GM10266 (cell line): Measurements from ENCODE around the gene BOLL.

Source experiments
- DNase-seq: peaks from one replicate; pipeline ENCODE4 v3.0.0; 2012; ENCODE audit errors: extremely low spot score
- CTCF ChIP-seq: IDR thresholded peaks from 2 replicates; pipeline ENCODE4 v1.5.1; 2012; ENCODE audit warnings: mild to moderate bottlenecking, low read depth; ENCODE audit not compliant: control insufficient read depth, insufficient read depth; ENCODE audit errors: missing control alignments

Gene BOLL

GRCh38 chr2:197804049-197804757, 19.1 kb upstream of the BOLL start, which contains the start of gene PLCL1:
Gene PLCL1 (plus strand): TSS chr2:197804593.
- peak; percentile 94 for DNase-seq
- TF ChIP-seq CTCF, result no peak

GRCh38 chr2:197803033-197803444, 17.9 kb upstream of the BOLL start:
- peak; percentile 67 for TF ChIP-seq CTCF
- DNase-seq, result peak; percentile 70

- TF ChIP-seq CTCF, result no peak
- no peak for DNase-seq
Measured at GRCh38 chr2:197801033-197801432, 15.9 kb upstream of the BOLL start.

GRCh38 chr2:197800091-197800490, 15.0 kb upstream of the BOLL start:
- no peak for DNase-seq
- no peak for TF ChIP-seq CTCF

- TF ChIP-seq CTCF, result no peak
Measured at GRCh38 chr2:197799068-197799467, 13.9 kb upstream of the BOLL start.

GRCh38 chr2:197798187-197798586, 13.1 kb upstream of the BOLL start:
- no peak for TF ChIP-seq CTCF
- DNase-seq, result no peak

More at GRCh38 chr2:197799068-197799467, 13.9 kb upstream of the BOLL start:
- no peak for DNase-seq

- TF ChIP-seq CTCF, result no peak
- DNase-seq, result no peak
Measured at GRCh38 chr2:197795277-197795676, 10.2 kb upstream of the BOLL start.
